ENCODE results near the gene LRRN4.

The LRRN4 gene

DNA sequence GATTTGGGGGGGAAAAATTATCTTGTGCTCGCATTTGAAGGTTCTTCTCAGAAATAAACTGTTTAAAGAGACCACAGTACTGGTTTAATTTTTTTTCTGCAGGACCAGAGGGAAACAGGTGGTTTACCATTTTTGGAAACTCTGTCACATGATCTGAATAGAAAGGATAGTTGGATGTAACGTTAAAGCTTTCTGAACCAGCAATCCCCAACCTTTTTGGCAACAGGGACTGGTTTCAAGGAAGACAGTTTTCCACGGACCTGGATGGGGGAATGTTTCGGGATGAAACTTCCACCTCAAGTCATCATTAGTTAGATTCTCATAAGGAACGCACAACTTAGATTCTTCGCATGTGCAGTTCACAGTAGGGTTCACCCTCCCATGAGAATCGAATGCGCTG is 53.0 kb downstream of the LRRN4 start:
- no peaks in the 10 kb centered on the region for H3K9me3 ChIP-seq (ENCODE audit: control insufficient read depth, insufficient read depth, low read length)
- peaks cover 4% of the 10 kb centered on the region; the same call in 1 of the 2 replicates for H3K36me3 ChIP-seq (ENCODE audit: insufficient read depth, low read length)
- no peak overlapping the region for H3K9ac ChIP-seq (ENCODE audit: low read depth, low read length)
- no peaks in the 10 kb centered on the region for H3K4me1 ChIP-seq (ENCODE audit: insufficient read depth, low read length)

GRCh38 chr20:5999783-6000182 is 54.1 kb downstream of the LRRN4 start:
- Histone ChIP-seq H3K36me3 (ENCODE audit: insufficient read depth, low read length) (peaks cover 4% of the 10 kb centered on the region; the same call in 1 of the 2 replicates), H3K4me1 (ENCODE audit: insufficient read depth, low read length) (no peaks in the 10 kb centered on the region), H3K9ac (ENCODE audit: low read depth, low read length) (no peak overlapping the region), H3K9me3 (ENCODE audit: control insufficient read depth, insufficient read depth, low read length) (no peaks in the 10 kb centered on the region)

- Histone ChIP-seq H3K9ac (ENCODE audit: low read depth, low read length) (no peak overlapping the region), H3K4me1 (ENCODE audit: insufficient read depth, low read length) (no peaks in the 10 kb centered on the region), H3K36me3 (ENCODE audit: insufficient read depth, low read length) (peaks cover 5% of the 10 kb centered on the region), H3K9me3 (ENCODE audit: control insufficient read depth, insufficient read depth, low read length) (no peaks in the 10 kb centered on the region)
These were observed 57.1 kb downstream of the LRRN4 start for GRCh38 chr20:5996765-5997164.

DNA sequence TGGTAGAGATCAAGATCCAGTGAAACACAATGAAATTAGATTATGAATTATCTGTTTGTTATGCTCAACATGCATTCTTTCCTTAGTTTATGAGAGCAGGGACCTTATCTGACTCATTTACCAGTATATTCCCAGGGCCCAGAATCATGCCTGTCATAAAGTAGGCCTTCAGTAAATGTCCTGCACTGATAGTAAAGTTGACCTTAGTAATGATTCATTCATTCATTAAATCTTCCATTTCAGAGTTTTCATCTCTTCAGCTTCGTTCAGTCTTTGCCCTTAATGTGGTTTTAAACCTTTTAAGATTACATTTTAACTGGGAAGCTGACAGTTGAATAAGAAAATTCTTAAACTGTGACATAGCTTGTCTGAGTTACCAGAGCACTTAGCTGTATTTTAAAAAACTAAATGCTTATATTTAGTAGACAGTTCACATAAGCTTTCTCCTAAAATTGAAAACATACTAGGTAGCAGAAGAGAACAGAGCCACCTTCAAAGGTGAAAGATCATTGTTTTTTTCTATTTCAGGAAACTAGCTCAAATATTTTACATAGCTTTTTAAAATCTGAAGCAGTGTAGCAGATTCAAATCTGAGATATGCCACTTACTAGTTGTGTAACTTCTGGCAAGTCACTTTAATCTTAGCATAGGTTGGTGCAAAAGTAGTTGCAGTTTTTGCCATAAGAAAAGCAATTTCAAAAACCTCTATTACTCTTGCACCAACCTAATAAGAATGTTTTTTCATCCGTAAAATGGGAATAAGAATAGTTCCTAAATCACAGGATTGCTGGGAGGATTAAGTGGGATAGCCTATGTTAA is 62.0 kb downstream of the LRRN4 start:
- Histone ChIP-seq H3K9ac (ENCODE audit: low read depth, low read length) (no peak overlapping the region), H3K9me3 (ENCODE audit: control insufficient read depth, insufficient read depth, low read length) (no peaks in the 10 kb centered on the region), H3K4me1 (ENCODE audit: insufficient read depth, low read length) (no peaks in the 10 kb centered on the region), H3K36me3 (ENCODE audit: insufficient read depth, low read length) (peaks cover 16% of the 10 kb centered on the region)

- no peaks in the 10 kb centered on the region for H3K4me1 ChIP-seq (ENCODE audit: insufficient read depth, low read length)
- H3K36me3 ChIP-seq (ENCODE audit: insufficient read depth, low read length), result peaks cover 17% of the 10 kb centered on the region
- no peak overlapping the region for H3K9ac ChIP-seq (ENCODE audit: low read depth, low read length)
- H3K9me3 ChIP-seq (ENCODE audit: control insufficient read depth, insufficient read depth, low read length), result no peaks in the 10 kb centered on the region
These were observed 62.9 kb downstream of the LRRN4 start for GRCh38 chr20:5990946-5991345.

Data from ES-I3 (cell line).